K562 (cell line): ENCODE measurements around the gene EXOC3L1. TPM values are rescaled to one million over a fixed set of nuclear protein-coding genes. Genes with fewer than 3 reads are reported as not detected.
A peak's percentile ranks its signal among the peaks of the same experiment; 100 is the strongest.

Experiments used
- ARID1B ChIP-seq: fragments of 450-650 bp; IDR thresholded peaks from 2 replicates; pipeline ENCODE4 v1.6.1; 2016; ENCODE audit warnings: antibody characterized with exemption, mild to moderate bottlenecking, inconsistent platforms
- ETS2 ChIP-seq: IDR thresholded peaks from 2 replicates; pipeline ENCODE4 v1.6.1; 2016; ENCODE audit warnings: borderline replicate concordance, missing genetic modification characterization, mild to moderate bottlenecking, moderate library complexity, missing compliant biosample characterization; ENCODE audit not compliant: poor library complexity, severe bottlenecking
- GABPB1 ChIP-seq: sonication (generic); formaldehyde crosslinking; IDR thresholded peaks from 2 replicates; pipeline ENCODE4 v1.8.0; 2022; ENCODE audit warnings: mild to moderate bottlenecking, missing genetic modification reagents
- GTF2B ChIP-seq: IDR thresholded peaks from 2 replicates; pipeline ENCODE4 v1.6.1; 2011; ENCODE audit not compliant: insufficient read length; ENCODE audit errors: extremely low read depth
- HNRNPH1 ChIP-seq: fragments of 200-400 bp; formaldehyde crosslinking; optimal IDR thresholded peaks from 2 replicates; pipeline ENCODE3; 2017; ENCODE audit warnings: low read depth, mild to moderate bottlenecking, low read length, moderate library complexity
- HOXB6 ChIP-seq: fragments of 250-450 bp; sonication (Bioruptor Pico); IDR thresholded peaks from 2 replicates; pipeline ENCODE4 v1.5.1; 2022; ENCODE audit warnings: mild to moderate bottlenecking, borderline replicate concordance
- KAT7 ChIP-seq: sonication (generic); formaldehyde crosslinking; IDR thresholded peaks from 2 replicates; pipeline ENCODE4 v1.8.0; 2022; ENCODE audit warnings: missing genetic modification reagents, mild to moderate bottlenecking, borderline replicate concordance
- KLF13 ChIP-seq: fragments of 450-650 bp; IDR thresholded peaks from 2 replicates; pipeline ENCODE4 v1.6.1; 2016; ENCODE audit warnings: missing genetic modification characterization, low read depth, mild to moderate bottlenecking, missing compliant biosample characterization, moderate library complexity, borderline replicate concordance
- MEF2D ChIP-seq: conservative IDR thresholded peaks from 2 replicates; pipeline ENCODE4 v1.6.1; 2016; ENCODE audit warnings: low read depth, missing genetic modification characterization, missing compliant biosample characterization
- MIER1 ChIP-seq: fragments of 450-650 bp; IDR thresholded peaks from 2 replicates; pipeline ENCODE4 v1.6.1; 2016; ENCODE audit warnings: antibody characterized with exemption, mild to moderate bottlenecking, low read depth
- MYC ChIP-seq, 2 experiments: fragments of 250-450 bp in 1 of 2; sonication (Bioruptor Pico) in 1 of 2; IDR thresholded peaks; 2 replicates each; pipeline versions ENCODE4 v1.5.1 to v1.6.1; 2012 to 2021; ENCODE audit warnings: low read depth in 2 of 2, borderline replicate concordance in 1 of 2, improper control_type of control experiment in 1 of 2, low read length in 1 of 2, mild to moderate bottlenecking in 1 of 2, moderate library complexity in 1 of 2
- RBBP5 ChIP-seq: fragments of 200-600 bp; sonication (generic); IDR thresholded peaks from 2 replicates; pipeline ENCODE4 v1.6.1; 2012; ENCODE audit warnings: borderline replicate concordance, mild to moderate bottlenecking, low read length, control low read depth, inconsistent platforms; ENCODE audit not compliant: insufficient read depth, poor library complexity, severe bottlenecking
- RBM14 ChIP-seq: fragments of 200-400 bp; formaldehyde crosslinking; IDR thresholded peaks from 2 replicates; pipeline ENCODE4 v1.6.1; 2018; ENCODE audit warnings: low read depth, mild to moderate bottlenecking, low read length, moderate library complexity, borderline replicate concordance; ENCODE audit not compliant: insufficient read depth
- ZNF124 ChIP-seq: sonication (generic); formaldehyde crosslinking; IDR thresholded peaks from 2 replicates; pipeline ENCODE4 v1.8.1; 2022; ENCODE audit warnings: missing genetic modification reagents
- ZNF3 ChIP-seq: fragments of 250-450 bp; sonication (Bioruptor Pico); IDR thresholded peaks from 2 replicates; pipeline ENCODE4 v1.5.0; 2021; ENCODE audit warnings: mild to moderate bottlenecking, moderate library complexity
- ZNF639 ChIP-seq, 2 experiments: fragments of 200-800 bp in 1 of 2; sonication (Bioruptor generic) in 1 of 2; sonication (generic) in 1 of 2; formaldehyde crosslinking in 1 of 2; IDR thresholded peaks in 1 of 2; conservative IDR thresholded peaks in 1 of 2; 2 replicates each; pipeline versions ENCODE4 v1.5.0 to v1.6.1; 2016 to 2020; ENCODE audit warnings: missing compliant biosample characterization in 1 of 2, missing genetic modification characterization in 1 of 2, missing genetic modification reagents in 1 of 2
- polyA plus RNA-seq, 8 experiments: library from polyadenylated mRNA; depleted of rRNA in 4 of 8; stranded (reverse) in 5 of 8; unstranded in 3 of 8; fragments of >200 nt; fragmentation: Nextera tagmentation in 2 of 8; fragmentation: Illumina TruSeq in 1 of 8; extraction: Ambion mirVana in 2 of 8; extraction: Trizol in 1 of 8; gene quantifications; 2 replicates each; pipeline versions ENCODE4 v1.2.1 to v1.2.3, GENCODE V29; 2011 to 2014; ENCODE audit warnings: inconsistent platforms in 1 of 8, missing spikeins in 1 of 8
- total RNA-seq, 7 experiments: library from RNA; depleted of rRNA in 6 of 7; stranded (reverse); fragments of >200 nt in 6 of 7; fragmentation: Illumina TruSeq in 2 of 7; extraction: Trizol in 2 of 7; gene quantifications; 2 replicates each; pipeline versions ENCODE4 v1.2.1 to v1.2.3, GENCODE V29; 2011 to 2021; ENCODE audit warnings: low replicate concordance in 1 of 7
- TF ChIP-seq, protein P1 (sequence below): fragments of 450-650 bp; IDR thresholded peaks from 2 replicates; pipeline ENCODE4 v1.6.1; 2018; ENCODE audit warnings: mild to moderate bottlenecking, low read depth; ENCODE audit not compliant: partially characterized antibody

EXOC3L1 gene
- total and polyA plus RNA-seq, 9 of the 15 experiments (the other 6 are each of a cell fraction or from before 2014, with no cell fraction given): 0.08 TPM; not detected in 8

DNA sequence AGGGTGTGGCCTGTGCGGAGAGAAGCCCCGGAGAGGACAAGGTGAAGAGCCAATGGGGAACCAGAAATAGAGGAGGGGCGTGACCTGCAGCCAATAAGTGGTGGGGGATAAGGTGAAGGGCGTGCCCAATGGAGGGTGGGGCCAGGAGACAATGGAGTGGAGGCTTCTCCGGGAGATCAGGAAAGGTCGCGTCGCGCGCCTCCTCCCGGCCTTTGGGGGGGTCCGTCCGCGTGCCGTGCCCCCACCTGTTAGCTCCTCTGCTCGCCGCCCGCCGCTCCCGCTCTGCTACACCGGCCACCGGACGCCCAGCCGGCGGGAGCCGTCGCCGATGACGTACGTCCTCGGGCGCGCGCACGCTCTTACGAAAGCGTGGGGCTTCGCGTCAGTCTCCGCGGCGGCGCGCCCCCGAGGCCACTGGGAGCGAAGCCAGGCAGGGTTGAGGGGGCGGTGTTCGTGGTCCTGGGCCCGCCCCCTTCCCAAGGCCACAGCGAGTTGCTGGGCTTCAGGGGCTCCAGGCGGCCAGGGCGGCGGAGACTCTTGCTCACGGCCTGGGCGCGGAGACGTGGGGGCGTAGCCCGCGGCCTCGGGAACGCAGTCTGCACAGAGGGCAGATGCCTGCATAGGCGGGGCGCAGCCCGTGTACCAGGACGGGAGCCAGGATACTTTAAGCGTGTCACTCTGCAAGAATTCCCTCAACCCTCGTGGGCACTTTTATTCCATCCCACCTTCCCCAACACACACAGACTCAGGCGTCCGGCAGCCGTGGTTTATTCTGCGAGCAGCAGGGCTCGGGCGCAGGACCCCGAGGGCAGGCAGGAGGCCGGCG, 6.1 kb downstream of the EXOC3L1 start, which contains the start of gene MATCAP1 (continued):
- no peak for TF ChIP-seq GTF2B
- TF ChIP-seq KLF13 (tag): peak; percentile 79; the same call in 1 of the 2 replicates
- no peak for TF ChIP-seq MEF2D (tag)
- TF ChIP-seq, protein P1, sequence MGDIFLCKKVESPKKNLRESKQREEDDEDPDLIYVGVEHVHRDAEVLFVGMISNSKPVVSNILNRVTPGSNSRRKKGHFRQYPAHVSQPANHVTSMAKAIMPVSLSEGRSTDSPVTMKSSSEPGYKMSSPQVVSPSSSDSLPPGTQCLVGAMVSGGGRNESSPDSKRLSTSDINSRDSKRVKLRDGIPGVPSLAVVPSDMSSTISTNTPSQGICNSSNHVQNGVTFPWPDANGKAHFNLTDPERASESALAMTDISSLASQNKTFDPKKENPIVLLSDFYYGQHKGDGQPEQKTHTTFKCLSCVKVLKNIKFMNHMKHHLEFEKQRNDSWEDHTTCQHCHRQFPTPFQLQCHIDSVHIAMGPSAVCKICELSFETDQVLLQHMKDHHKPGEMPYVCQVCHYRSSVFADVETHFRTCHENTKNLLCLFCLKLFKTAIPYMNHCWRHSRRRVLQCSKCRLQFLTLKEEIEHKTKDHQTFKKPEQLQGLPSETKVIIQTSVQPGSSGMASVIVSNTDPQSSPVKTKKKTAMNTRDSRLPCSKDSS: no peak
- peak; percentile 55; the same call in 1 of the 2 replicates for TF ChIP-seq MYC (IDR thresholded peaks at IDR 0.05; ENCODE audit: low read depth, low read length)
- no peak for TF ChIP-seq MYC (CRISPR knock-in tag; IDR thresholded peaks at IDR 0.05; ENCODE audit: borderline replicate concordance, low read depth)
- peak; percentile 59; the same call in 1 of the 2 replicates for TF ChIP-seq GABPB1 (CRISPR knock-in tag)
- no peak for TF ChIP-seq ZNF3 (CRISPR knock-in tag)
- peak in 1 of 2 experiments; percentile 83; a peak in 2 of 4 replicates for TF ChIP-seq ZNF639 (CRISPR knock-in tag; conservative IDR thresholded peaks at IDR 0.05 in 1 of 2, IDR thresholded peaks at IDR 0.05 in 1 of 2)
- TF ChIP-seq HOXB6 (CRISPR knock-in tag): no peak
- no peak for TF ChIP-seq RBM14
- TF ChIP-seq HNRNPH1: no peak
- no peak for TF ChIP-seq KAT7 (CRISPR knock-in tag)
- TF ChIP-seq ZNF124: no peak
- TF ChIP-seq RBBP5: peak; percentile 85
- TF ChIP-seq ARID1B: no peak; the same call in 1 of the 2 replicates
- no peak for TF ChIP-seq ETS2
- no peak for TF ChIP-seq MIER1
